Occipital lobe (tissue), 2 donors: ENCODE data around the gene GMFB. TPM values are rescaled to one million over a fixed set of nuclear protein-coding genes. Genes with fewer than 3 reads are reported as not detected.

Experiments
- DNase-seq: peaks from one replicate; lab custom pipeline; 2025; lab: John Stamatoyannopoulos, UW
- total RNA-seq: library from RNA; depleted of rRNA; stranded (reverse); fragments of >200 nt; gene quantifications from one replicate; pipeline ENCODE4 v1.2.3, GENCODE V29; 2014

Gene GMFB
- total RNA-seq, 1 donor from 2014 or later: 257 TPM

GRCh38 chr14:54427871-54428270 lies 60.9 kb downstream of the GMFB start:
- DNase-seq: no peak

GRCh38 chr14:54425537-54426274 lies 63.1 kb downstream of the GMFB start:
- DNase-seq: no peak

- DNase-seq: no peak
Observed at GRCh38 chr14:54425068-54425467, 63.7 kb downstream of the GMFB start.

Other genes with a start within 250 kb of the GMFB start
- gene CDKN3, start 92.0 kb downstream of the GMFB start, total RNA-seq: 4.1 TPM
- 39.3 TPM for gene CNIH1, start 47.6 kb downstream of the GMFB start, total RNA-seq
- gene CGRRF1, start 20.9 kb upstream of the GMFB start, total RNA-seq: 18.9 TPM
- 17.3 TPM for gene SAMD4A, start 78.1 kb upstream of the GMFB start, total RNA-seq